ENCODE data around the gene FARS2. TPM values are rescaled to one million over a fixed set of nuclear protein-coding genes. Genes with fewer than 3 reads are reported as not detected.

Gene FARS2
- total and polyA plus RNA-seq, 7 donors = 10.6 to 17.5 (median 14.4) TPM

DNA sequence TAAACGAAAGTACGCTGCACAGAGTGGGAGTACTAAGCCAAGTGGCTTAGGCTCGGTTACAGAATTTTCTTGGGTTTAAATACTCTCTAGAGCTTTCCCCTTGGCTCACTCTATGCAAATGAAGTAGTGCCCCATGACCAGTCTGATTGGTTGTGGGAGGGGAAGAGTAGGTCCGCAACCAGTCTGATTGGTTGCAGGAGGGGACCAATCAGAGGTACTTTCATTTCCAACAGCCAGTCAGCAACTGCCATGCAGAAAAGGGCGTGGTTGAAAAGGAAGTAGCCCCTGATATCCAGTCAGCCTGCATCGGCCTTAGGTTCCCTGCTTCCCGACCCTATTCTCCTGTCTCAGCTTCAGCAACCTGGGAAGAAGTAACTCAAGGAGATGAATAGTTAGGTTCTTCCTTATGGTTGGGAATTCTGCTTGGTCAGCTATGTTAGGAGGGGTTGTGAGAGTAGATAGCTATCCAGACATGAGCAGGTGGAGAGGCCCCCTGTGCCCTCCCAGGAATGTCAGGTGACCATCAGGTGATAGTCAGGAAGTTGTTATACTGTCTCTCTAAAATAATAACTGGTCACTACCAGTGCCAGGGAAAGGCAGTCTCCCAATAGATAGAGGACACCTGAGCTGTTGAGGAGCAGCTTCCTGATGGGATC, 57.4 kb downstream of the FARS2 start:
- Histone ChIP-seq H3K36me3 (ENCODE audit: insufficient read depth in 1 of 2, low read depth in 1 of 2) (no peaks in the 10 kb centered on the region), H3K27me3 (ENCODE audit: insufficient read depth in 3 of 3, low read length in 2 of 3) (no peaks in the 10 kb centered on the region), H3K9me3 (no peaks in the 10 kb centered on the region), H3K4me1 (peaks cover 18% of the 10 kb centered on the region), H3K27ac (no peak overlapping the region), H3K4me3 (no peak overlapping the region)
- WGBS, 3 donors = 78 to 95% (median 80%) methylated on average over 7 of the region's 7 CpGs
- intact Hi-C loops (cut with DNase I) = no loop called here
- DNase-seq (no peak), ATAC-seq (no peak)
- no peak for TF ChIP-seq CTCF (IDR thresholded peaks at IDR 0.05)

GRCh38 chr6:5323979-5324378, 62.7 kb downstream of the FARS2 start:
- no peak for ATAC-seq
- no peaks in the 10 kb centered on the region for H3K27me3 ChIP-seq (ENCODE audit: insufficient read depth in 3 of 3, low read length in 2 of 3)
- no peaks in the 10 kb centered on the region for H3K36me3 ChIP-seq (ENCODE audit: insufficient read depth in 1 of 2, low read depth in 1 of 2)
- TF ChIP-seq CTCF (IDR thresholded peaks at IDR 0.05) = no peak
- DNase-seq = no peak
- WGBS, 3 donors = 71 to 92% (median 71%) methylated on average over 3 of the region's 3 CpGs
- no peak overlapping the region for H3K27ac ChIP-seq
- no peaks in the 10 kb centered on the region for H3K4me1 ChIP-seq
- intact Hi-C loops (cut with DNase I) = loop anchor here in 1 of 2 donors (5.0 kb wide), 1 partner anchor 43 kb away; no protein-coding TSS in a partner anchor
- no peak overlapping the region for H3K4me3 ChIP-seq
- H3K9me3 ChIP-seq = no peaks in the 10 kb centered on the region

GRCh38 chr6:5325173-5325572, 63.9 kb downstream of the FARS2 start:
- ATAC-seq = peak in 2 of 4 donors; percentile 54 to 57
- intact Hi-C loops (cut with DNase I) = no loop called here
- H3K36me3 ChIP-seq (ENCODE audit: insufficient read depth in 1 of 2, low read depth in 1 of 2) = no peaks in the 10 kb centered on the region
- H3K27me3 ChIP-seq (ENCODE audit: insufficient read depth in 3 of 3, low read length in 2 of 3) = no peaks in the 10 kb centered on the region
- 88 to 98% (median 90%) methylated on average over 3 of the region's 3 CpGs for WGBS, 3 donors
- no peak for TF ChIP-seq CTCF (IDR thresholded peaks at IDR 0.05)
- no peak for DNase-seq
- no peak overlapping the region for H3K4me3 ChIP-seq
- no peak overlapping the region for H3K27ac ChIP-seq
- H3K9me3 ChIP-seq = no peaks in the 10 kb centered on the region
- H3K4me1 ChIP-seq = no peaks in the 10 kb centered on the region

- Histone ChIP-seq H3K4me3 (no peak overlapping the region), H3K27ac (no peak overlapping the region), H3K9me3 (no peaks in the 10 kb centered on the region), H3K27me3 (ENCODE audit: insufficient read depth in 3 of 3, low read length in 2 of 3) (no peaks in the 10 kb centered on the region), H3K36me3 (ENCODE audit: insufficient read depth in 1 of 2, low read depth in 1 of 2) (no peaks in the 10 kb centered on the region), H3K4me1 (peaks cover under 1% of the 10 kb centered on the region)
- ATAC-seq = no peak
- 95 to 97% (median 96%) methylated on average over 7 of the region's 7 CpGs for WGBS, 3 donors
- no peak for DNase-seq
- TF ChIP-seq CTCF (IDR thresholded peaks at IDR 0.05) = no peak
- intact Hi-C loops (cut with DNase I) = no loop called here
Measured at GRCh38 chr6:5326022-5326641, 64.8 kb downstream of the FARS2 start.
